Measurements from ENCODE around the gene PRMT7.

Gene PRMT7

DNA sequence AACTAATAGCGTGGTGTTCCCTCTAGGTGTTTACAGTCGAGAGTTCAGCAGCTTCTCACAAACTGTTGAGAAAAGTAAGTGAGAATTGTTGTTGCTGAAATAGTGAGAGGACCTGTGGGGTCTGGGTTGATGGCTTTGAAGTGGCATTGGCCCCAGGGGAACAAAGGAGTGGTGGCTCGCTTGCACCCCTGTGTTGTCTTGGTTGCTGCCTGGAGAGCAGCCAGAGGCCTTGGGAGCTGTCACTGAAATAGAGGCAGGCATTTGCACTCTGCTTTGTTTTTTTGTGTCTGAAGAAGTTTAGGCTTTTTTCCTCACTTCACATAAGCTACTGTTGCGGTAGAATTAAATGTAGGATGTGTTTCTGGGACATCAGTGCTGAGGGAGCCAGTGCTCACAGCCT lies 36.8 kb downstream of the PRMT7 start:
- DNase-seq (ENCODE audit: low read depth in 2 of 2) = no peak

DNA sequence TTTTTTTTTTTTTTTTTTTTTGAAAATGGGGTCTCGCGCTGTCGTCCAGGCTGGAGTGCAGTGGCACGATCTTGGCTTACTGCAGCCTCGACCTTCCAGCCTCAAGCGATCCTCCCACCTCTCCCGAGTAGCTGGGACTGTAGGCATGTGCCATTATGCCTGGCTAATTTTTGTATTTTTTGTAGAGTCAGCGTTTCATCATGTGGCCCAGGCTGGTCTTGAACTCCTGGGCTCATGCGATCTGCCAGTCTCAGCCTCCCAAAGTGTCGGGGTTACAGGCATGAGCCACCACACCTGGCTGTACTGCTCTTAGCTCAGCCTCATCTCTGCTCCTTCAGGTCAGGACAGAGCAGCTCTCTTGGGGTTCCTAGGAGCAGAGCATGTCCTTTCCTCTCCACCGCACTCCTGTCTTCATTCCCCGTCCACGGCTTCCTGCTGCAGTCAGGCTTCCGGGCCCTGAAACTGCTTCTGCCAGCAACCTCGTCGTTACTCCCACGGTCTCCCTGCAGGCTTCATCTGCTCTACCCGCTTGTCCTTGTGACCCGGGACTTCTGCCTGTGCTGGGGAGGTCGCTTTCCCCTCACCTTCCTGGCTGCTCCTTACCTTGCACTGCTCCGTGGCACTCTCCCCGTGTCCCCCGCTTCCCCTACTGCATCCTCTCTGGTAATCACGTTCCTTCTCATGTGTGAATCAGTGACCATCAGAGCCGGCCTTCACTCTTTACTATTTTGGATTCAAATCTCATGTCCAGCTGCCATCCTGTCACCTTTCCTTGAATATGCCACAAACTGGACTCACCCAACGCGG lies 38.0 kb downstream of the PRMT7 start:
- DNase-seq (ENCODE audit: low read depth in 2 of 2) = no peak

- no peak for DNase-seq (ENCODE audit: low read depth in 2 of 2)
Measured at GRCh38 chr16:68349838-68350410, 39.1 kb downstream of the PRMT7 start.

GRCh38 chr16:68350813-68351350 lies 40.1 kb downstream of the PRMT7 start:
- no peak for DNase-seq (ENCODE audit: low read depth in 2 of 2)

DNA sequence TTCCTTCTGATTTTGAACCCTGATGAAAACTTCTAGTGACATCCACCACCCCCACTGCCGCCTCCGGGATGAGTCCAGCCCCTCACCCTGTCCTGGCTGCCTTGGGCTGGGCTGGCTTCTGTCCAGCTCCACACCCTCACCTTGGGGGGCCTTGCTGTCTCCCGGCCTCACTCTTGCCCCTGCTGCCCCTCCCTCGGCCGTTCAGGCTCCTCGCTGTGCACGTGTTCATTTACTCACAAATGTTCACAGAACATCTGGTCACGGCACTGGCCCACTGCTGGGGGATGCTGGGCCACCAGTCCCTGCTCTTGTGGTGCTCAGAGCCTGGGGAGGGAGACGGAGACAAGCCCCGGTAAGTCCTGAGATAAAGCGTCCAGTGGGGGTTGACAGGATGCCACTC lies 40.6 kb downstream of the PRMT7 start:
- no peak for DNase-seq (ENCODE audit: low read depth in 2 of 2)

DNA sequence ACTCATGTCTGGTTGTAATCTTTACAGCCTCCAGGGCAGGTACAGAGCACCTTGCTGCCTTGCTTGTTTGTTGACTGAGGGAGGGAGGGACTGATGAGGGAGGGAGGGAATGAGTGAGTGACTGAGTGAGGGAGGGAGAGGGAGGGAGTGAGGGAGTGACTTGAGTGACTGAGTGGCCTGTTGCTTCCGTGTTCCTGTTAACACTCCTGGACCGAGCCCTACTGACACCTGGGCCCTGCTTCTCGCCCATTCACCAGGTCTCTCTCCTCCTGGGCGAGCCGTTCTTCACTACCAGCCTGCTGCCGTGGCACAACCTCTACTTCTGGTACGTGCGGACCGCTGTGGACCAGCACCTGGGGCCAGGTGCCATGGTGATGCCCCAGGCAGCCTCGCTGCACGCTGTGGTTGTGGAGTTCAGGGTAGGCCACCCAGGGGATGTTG lies 41.2 kb downstream of the PRMT7 start:
- no peak for DNase-seq (ENCODE audit: low read depth in 2 of 2)

DNA sequence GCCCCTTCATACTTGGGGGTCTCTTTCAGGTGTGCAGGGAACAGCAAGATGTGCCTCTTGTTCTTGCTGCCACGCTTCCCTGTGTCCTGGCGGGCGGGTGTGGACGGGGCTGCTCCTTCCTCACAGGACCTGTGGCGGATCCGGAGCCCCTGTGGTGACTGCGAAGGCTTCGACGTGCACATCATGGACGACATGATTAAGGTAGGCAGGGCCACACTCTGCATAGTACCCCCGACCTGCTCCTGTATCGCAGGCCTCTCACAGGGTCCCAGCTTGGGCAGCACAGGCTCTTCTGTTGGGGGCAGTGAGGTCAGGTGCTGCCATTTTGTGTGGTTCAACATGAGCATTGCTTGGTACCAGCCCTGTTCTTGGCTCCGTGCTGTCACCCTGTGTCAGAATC lies 42.5 kb downstream of the PRMT7 start:
- no peak for DNase-seq (ENCODE audit: low read depth in 2 of 2)

DNA sequence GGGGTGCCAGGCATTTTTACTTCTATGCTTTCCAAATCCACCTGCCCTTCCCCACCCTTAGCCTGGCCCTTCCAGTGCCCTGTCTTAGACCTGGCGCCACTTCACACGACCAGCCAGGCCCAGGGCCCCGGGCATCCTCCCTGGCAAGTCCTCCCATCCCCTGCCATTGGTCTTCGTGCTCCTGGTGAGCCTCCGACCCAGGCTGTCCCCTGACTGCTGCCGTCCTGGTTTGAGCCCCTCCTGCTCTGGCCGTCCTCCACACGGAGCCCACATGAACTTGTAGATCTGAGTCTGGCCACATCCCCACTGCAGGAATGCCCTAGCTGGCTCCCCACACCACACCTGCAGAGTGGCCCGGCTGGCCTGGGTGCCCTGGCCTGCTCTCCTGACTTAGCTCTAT lies 44.0 kb downstream of the PRMT7 start:
- DNase-seq (ENCODE audit: low read depth in 2 of 2) = no peak

DNA sequence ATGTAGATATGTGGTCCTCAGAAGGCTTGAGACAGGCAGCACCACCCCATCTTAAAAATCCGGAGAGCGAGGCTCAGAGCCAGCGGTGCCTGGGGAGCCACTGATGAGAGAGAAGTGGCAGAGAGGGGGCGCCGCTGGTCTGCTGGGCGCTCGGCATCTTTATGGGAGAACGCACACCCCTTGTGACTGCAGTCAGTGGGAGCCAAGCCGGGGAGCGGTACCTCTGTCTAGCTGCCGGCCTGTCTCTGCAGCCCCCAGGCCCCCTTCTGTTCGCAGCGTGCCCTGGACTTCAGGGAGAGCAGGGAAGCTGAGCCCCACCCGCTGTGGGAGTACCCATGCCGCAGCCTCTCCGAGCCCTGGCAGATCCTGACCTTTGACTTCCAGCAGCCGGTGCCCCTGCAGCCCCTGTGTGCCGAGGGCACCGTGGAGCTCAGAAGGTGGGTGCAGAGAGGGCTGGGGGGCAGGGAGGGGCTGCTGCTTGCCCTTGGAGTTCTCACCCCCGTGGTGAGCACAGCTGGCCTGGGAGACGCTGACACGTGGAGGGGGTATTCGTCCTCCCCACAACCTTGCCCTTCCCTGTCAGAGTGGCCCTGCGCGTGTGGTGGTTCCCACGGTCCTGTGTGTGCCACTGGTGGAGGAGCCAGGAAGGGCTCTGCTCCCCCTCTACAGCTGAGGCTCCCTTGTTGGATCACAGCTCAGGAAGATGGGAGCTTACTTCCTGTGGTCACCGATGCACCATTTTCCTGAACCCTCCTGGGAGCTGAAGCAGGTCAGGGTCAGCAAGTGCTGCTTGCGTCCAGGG lies 44.8 kb downstream of the PRMT7 start:
- DNase-seq (ENCODE audit: low read depth in 2 of 2) = no peak

DNA sequence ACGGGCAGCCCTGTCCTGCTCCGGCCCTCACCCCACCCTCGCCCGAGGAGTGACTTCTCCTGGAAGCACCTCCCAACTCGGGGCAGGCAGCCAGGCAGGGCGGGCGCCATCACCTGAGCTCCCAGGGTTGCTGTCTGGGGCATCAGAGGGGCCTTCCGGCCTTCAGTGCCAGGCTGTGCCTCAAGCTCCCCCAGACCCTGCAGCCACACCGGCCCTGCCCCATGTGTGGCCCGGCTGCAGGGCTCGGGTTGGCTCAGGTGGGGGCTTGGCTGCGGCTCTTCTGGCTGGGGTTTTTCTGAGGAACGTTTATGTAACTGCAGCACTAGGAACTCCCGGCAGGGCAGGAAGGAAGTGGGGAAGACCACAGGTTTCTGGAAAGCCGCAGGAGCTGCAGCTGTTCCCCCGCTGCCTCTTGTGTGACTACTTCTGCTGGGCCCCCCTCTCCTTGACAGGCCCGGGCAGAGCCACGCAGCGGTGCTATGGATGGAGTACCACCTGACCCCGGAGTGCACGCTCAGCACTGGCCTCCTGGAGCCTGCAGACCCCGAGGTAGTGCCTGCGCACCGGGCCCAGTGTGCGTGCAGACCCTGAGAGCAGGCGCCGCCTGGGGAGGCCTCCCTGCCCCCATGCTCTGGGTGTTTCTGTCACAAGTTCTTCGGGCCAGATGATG lies 45.6 kb downstream of the PRMT7 start:
- peak; percentile 36 to 37 for DNase-seq (ENCODE audit: low read depth in 2 of 2)

DNA sequence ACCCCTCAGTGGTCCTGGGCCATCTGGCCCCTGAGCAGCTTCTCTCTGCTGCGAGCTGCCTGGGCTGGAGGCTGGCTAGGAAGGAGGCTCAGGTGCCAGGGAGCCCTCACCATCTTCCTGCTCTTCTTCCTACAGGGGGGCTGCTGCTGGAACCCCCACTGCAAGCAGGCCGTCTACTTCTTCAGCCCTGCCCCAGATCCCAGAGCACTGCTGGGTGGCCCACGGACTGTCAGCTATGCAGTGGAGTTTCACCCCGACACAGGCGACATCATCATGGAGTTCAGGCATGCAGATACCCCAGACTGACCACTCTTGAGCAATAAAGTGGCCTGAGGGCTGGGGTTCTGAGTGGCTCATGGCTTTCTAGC lies 46.1 kb downstream of the PRMT7 start:
- no peak for DNase-seq (ENCODE audit: low read depth in 2 of 2)

DNA sequence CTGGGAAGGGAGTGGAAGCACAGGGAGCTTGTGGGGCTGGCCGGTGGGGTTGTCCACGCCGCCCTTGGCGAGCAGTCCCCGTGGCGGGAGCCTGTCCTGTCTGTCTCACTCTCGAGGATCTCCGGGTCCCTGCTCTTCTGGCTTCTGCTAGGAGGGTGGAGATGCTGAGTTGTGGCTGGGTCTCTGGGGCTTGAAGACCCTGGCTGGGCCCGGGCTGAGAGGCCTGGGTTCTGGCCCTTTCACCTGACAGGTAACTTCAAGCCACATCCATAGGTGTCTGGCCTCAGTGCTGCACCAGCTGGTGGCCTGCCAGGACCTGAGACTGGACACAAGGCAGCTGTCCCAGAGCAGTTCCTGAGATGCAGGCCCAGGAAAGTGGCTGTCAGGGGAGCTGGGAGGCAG lies 46.7 kb downstream of the PRMT7 start:
- DNase-seq (ENCODE audit: low read depth in 2 of 2) = no peak

- DNase-seq (ENCODE audit: low read depth in 2 of 2) = no peak
Measured at GRCh38 chr16:68357923-68358322, 47.1 kb downstream of the PRMT7 start.

DNA sequence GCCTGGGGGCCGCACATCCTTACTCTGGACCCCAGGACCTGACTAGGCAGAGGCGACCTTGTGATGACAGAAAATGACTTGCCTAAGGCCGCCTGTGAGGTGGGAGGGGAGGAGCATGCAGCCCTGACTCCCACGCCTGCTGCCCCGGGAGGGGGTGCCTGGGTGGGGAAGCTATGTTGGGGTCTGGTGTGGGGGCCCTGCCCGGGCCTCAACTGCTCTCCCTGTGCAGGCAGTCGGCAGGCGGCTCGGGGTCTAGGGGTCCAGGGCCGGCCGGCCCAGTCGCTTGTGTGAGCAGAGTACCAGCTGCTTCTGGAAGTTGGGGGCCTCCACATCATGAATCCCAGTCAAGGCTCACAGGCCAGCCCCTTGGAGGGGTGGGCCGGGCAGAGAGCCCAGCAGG lies 48.1 kb downstream of the PRMT7 start:
- DNase-seq (ENCODE audit: low read depth in 2 of 2) = no peak

- no peak for DNase-seq (ENCODE audit: low read depth in 2 of 2)
Measured at GRCh38 chr16:68359398-68360191, 48.8 kb downstream of the PRMT7 start.

DNA sequence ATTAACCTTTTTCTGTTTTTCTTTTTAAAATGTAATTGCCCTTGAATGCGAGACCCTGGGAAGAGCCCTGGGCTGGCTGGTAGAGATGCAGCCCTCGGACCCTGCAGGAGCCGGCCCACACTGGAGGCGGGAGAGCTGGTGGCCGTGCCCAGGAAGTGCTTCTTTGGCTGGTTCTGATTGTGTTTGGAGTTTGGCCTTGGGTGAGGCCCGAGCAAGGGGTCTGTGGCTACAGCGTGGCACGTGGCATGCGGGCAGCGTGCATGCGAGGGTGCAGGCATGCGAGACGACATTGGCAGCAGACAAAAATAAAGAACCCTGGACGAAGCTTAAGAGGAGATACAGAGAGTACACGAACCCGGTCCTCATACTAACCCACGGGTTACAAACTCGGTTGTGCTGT lies 49.7 kb downstream of the PRMT7 start:
- no peak for DNase-seq (ENCODE audit: low read depth in 2 of 2)

DNA sequence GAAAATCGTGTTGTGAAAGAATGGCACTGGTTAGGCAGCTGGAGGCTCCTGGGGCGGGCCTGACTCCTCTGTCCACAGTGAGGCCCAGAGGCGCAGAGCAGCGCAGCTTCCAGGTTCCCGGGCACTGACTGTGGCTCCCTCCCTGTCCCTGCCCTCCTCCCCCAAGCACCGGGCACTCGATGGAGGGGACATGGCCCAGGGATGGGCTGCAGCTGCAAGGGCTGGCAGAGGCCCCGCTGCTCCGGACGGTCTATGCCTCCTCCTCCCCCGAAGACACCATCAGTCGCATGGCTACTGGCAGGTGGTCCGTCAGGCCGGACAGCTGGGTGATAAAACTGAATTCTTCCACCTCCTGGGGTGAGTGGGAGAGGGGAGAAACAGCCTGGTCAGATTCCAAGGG lies 50.1 kb downstream of the PRMT7 start:
- DNase-seq (ENCODE audit: low read depth in 2 of 2) = no peak

DNA sequence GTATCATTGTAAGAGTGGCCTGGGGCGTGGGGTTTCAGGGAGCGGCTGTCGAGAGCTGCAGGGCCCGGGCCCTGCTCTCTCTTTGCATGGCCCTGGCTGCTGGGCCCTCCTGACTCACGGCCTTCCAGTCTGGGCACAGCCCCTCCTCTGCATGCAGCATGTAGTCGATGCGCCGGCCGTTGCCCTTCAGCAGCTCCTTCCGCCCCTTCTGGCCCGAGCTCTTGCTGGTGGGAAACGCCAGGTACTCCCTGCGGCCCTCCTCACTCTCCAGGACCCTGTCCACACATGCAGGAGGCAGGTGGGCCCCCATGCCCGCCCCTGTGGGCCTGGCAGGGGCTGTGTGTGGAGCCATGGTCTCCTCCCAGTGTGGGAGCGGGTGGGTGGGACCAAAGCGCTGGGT lies 50.7 kb downstream of the PRMT7 start:
- DNase-seq (ENCODE audit: low read depth in 2 of 2) = no peak

DNA sequence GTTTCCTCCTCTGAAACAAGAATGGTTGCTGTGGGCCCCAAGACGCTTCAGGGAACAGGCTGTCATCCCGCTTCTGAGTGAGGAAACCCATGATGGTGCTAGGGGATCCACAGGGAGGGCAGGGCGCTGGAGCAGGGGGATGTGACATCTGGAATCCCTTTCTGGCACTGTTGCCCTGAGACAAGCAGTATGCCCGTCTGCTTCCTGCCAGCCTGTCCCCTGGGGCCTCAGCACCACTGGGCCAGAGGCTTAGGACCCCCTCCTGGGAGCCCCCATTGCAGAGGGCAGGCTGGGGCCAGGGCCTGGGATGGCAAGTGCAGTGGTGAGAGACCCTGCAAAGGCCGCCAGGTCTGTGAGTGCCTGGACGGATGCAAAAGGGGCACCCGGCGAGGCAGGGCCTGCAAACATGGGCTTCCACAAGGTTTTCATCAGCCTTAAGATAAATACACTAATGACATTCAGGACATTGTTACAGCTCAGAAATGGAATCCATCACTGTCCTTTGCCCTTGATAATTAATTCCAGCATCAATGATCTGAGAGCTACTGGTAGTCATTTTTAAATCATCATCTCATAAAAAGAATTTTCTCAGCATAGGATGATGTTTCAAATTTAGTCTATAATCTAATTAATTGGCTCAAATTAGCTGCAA lies 51.6 kb downstream of the PRMT7 start:
- DNase-seq (ENCODE audit: low read depth in 2 of 2) = no peak

GRCh38 chr16:68362947-68363657 lies 52.3 kb downstream of the PRMT7 start:
- no peak for DNase-seq (ENCODE audit: low read depth in 2 of 2)
